Activated gamma-delta T cell treated with anti-CD3 and anti-CD28 coated beads, Interleukin-2, amount 50 U/mL, for 16 hours (primary cell): ENCODE results near the gene COX7A2.

Source experiments
- DNase-seq: peaks from one replicate; pipeline ENCODE4 v3.0.0-alpha.2; 2020; ENCODE audit warnings: low read depth

COX7A2 gene

DNA sequence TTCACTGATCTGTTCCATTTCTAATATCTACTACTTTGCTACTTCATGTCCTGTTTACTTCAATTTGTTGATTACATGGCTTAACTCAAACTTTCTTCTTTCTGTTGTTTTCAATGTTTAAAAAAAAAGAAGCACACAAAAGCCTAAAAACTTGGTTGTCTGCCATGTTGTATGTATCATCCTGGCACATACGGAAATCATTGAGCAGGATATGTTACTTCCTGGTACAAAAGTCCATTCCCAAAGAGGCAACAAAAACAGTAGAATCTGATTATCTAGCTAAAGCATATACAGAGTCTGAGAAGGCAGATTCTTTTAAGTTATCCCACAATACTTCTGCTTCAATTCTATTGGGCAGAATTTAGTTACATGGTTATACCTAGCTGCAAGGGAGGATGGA lies 23.2 kb downstream of the COX7A2 start:
- DNase-seq, result no peak

DNA sequence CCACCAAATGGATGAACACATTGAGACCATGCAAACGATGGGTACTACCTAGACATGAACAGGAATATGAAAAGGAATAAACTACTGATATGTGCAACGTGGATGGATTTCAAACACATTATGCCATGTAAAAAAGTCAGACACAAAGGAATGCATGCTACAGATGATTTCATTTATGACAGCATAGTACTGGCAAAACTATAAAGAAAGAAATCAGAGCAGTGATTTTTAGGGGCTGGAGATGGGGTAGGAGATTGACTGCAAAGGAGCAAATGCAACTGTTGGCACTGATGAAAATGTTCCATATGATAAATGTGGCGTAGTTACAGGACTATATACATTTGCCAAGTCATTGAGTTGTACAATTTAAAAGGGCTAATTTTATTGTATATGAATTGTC lies 24.3 kb downstream of the COX7A2 start:
- DNase-seq, result no peak

DNA sequence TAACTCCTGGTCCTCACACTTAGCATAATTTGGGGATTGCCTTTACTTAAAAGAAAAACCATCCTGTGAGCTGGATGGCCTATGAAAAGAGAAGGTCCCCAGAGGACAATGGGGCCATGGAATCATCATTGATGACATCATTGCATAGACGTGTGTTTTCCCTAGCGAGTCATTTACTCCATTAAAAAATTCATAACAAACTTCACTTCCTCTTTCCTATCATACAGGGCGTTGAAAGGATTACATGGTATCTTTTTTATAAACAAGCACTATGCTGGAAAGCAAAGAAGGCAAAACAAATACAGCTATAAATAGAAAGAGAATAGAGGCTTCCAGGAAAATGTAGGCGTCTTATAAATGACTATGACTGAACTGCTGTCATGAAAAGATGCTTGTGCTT lies 26.4 kb downstream of the COX7A2 start:
- no peak for DNase-seq

DNA sequence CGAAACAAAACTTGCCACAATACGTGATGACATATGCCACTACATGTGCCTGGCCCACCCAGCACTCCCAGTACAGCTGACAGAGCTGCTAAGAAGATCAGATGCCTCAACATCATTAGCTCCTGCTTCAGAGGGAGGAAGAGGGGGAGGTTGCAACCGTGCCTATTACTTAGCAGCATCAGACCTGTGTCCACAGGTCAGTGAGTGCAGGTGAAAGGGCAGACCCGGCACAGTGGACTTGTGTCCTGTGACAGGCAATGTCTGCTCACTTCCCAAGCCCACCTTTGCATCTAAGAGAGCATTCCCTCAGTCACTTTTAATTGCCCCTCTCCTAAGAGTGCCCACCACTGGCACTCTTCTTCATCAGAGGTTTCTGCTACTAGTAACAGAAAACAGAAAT lies 28.3 kb downstream of the COX7A2 start:
- DNase-seq, result no peak

DNA sequence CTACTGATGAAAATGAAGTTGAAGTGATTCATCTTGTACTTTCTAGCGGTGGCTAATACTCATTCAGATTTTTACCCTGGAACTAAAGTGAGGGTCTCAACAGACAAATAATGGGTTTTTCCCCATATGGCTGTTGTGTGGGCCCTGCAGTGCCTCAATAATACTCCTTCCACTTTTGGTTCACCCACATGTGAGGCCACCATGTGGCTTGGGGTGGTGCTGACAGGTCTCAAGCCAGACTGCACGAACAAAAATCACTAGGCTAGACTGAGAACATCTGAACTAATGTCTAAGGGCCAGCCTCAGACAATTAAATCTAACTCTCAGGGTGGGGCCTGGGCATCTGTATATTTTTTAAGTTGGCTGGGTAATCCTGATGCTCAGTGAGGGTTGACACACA lies 29.9 kb downstream of the COX7A2 start:
- no peak for DNase-seq

DNA sequence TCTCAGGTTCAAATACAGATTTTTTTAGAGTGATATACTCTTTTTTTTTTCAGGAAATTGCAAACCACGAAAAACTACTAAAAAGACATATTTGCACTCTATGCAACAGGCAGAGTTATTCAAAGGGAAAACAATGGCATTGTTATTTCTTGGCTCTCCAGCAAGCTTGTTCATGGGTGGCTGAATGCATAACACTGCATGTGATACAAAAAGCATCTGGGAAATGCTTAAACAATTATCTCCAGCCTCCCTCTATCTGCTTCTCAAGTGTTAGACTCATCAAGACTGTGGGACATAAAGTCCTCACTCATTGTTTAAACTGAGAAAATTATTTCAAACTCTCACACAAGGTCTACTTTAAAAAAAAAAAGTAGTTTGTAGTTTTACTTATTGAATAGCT lies 30.5 kb downstream of the COX7A2 start:
- DNase-seq, result no peak

DNA sequence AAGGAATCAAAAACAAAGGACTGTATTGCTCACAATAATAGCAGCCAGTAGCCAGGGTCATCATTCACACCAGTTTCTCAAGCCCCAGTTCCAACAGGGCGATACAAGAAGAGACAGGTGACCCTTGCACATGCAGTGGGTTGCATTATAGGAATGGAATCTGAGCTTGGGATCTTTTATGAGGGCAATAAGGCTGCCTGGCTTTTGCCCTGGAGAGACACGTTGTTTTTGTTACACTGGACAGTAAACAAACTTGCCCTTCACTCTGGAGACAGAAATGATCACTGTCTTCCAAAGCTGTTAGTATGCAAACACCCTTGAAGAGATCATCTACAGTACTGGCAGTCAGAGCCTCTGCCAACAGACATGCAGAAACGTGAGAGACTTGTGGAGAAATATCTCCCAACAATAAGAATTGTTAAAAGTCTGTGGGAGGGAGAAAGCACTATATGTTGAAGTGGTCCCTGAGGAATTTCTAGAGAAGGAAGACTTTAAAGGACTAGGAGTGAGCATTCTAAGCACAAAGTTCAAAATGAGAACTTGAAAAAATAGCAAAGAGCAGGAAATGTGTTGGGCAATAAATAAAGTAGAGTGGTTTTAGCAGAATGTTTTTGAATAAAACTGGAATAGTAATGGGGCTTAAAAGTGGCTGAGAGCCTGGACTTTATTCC lies 31.5 kb downstream of the COX7A2 start:
- DNase-seq, result no peak

DNA sequence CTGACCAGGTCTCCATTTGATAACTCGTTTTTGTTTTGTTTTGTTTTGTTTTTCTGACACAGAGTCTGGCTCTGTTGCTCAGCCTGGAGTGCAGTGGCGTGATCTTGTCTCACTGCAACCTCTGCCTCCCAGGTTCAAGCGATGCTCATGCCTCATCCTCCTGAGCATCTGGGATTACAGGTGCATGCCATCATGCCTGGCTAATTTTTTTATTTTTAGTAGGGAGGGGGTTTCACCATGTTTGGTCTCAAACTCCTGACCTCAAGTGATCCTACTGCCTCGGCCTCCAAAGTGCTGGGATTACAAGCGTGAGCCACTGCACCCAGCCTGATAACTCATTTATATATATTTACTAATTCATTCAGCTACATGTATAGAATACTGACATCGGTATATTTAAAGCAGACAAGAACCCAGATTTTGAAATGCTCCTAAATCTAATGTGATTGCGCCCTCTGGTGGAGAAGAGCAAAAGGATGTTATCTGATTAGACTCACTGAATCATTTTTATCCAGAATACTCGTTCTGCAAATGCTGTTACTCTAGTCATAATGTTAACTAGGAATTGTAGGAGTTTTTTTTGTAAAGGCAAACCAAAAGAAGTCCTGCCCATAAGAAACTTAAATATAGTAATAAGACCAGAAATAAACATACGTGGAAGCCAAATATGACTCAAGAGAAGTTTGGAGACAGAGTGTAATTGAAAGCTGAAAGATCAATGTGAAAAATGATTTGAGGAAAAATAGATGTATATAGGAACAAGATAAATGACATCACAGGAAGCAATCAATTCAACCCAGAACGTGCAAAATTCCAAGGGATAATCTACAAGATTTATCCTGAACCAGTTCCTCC lies 32.5 kb downstream of the COX7A2 start:
- peak; percentile 41 for DNase-seq

DNA sequence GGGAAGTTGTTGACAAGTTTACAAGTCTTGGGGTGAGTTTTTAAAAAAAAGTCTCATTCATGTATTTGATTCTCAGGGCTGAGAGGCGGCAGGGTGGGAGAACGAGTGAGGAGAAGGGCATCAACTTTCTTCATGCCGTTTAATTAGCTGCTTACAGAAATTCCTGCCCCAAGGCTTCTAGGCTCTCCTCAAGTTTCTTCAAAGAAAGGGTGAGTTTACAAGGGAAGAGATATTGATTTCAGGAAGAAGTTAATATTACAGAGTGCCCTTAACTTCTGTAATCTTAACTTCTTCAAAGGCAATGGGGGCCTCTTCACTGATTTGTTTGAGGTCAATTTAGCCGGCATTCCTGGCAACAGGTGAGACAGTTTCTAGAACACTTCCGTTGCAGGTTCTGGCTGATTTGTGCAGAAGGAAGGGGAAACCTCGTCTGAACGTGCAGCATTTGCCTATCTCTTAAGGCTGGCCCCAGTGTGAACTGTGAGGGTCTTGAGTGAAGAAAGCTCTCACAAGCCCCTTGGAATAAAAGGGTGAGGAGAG lies 34.3 kb downstream of the COX7A2 start:
- no peak for DNase-seq

DNA sequence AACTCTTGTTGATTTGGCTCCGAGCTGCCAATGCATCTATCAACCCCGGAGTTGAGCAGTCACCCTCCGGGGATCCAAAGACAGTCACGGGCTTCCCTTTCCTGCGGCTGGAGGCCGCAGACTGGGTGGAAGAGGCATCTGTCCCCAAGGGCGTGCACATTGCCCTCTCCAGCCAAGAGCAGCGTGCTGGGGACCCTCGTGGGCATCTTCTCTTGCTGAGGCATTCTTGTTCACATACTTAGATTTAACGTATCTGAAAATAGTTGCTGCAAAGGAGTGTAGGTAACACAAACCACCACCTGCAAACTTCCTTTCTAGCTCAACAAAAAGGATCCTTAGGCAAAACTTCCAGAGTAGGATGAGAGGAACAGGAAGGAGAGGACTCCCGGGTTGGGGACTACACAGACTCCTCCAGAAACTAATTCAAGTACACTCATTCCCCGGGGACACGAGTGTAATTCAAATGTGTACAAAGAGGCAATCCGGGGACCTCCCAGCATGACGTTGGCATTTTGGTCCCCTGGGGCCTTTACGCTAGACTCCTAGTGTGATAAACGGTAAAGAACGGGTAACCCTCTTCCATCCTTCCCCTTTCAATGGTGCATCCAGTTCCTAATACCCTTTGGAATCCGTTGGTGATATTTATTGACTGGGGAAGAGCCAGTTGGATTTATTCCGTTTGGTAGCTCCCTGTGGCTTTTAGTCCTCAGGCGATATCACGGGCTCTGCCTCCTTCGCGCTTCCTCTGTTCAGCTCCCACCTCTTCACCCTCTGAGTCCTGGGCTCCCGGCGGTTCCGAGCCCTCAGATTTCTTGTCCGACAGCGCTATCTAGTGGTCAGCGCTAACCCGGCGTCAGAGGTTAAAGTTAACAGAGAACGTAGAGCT lies 35.1 kb downstream of the COX7A2 start:
- DNase-seq, result peak; percentile 67

DNA sequence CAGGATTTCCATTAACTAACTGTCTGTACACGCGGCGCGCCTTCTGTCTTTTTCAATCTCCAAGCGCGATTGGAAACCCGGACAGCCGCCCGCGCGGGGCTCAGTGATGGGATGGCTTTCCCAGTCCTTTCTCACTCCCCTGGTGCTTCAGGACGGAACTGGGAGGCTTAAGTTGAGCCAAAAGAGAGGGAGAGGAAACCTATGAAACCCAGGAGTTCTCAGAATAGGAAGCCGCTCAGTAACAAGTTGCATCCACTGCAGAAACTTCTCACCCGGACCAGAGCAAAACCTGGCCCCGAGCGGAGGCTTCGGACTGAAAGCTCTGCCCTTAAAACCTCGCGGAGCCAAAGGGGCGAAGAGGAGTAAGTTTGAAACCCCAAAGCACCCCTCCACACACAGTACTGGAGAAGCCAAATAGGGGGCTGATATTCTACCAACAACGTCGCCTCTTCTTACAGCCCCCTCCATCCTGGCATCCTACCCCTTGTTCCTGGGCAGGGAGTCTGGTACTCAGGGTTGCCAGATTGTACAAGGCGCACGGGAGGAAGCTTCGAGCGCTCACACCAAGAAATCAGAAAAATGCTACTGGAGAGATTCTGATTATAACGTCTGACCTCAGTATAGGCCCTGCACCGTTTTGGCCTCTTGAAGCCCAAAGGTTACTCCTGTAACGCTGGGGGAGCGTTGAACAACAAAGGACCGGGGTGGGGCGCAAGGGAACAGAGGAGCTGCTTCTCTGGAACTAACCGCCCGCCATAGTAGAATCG lies 36.8 kb downstream of the COX7A2 start:
- DNase-seq, result no peak

DNA sequence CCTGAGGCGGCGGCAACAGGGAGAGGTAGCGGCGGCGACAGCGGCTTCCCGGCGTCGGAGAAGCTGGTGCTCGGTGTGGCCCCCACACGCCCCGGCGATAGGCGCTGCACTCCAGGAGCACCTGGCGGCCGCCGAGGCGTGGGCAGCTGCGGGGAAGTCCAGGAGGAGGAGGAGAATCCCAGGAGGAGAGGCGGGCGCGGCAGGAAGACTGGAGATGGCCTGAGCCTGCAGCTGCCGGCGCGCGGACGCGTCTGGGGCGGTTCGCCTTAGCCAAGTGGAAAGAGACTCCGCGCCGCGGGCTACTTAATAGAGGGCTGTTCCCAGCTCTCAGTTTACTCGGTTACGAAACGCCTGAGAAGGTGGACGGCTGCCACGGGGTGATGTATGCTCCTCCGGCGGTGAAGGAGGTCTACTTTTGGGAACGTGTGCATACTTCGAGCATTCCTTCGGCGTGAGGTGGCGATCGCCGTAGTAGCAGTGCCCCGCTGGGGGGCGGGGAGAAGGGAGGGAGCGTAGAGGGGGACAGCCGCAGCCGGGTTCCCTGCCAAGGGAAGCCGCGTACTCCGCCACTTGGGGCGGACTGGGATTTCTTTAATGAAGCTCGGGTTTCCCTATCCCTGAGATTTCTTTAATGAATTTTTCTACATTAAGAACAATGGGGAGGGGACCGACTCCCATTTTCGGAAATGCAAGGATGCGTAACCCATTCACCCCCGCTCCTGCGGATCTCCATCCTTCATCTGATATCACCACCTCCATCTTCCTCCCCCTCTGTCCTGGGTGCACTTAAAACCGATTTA lies 37.6 kb downstream of the COX7A2 start, which contains the start of gene COL12A1:
Gene COL12A1 (minus strand): TSS at position 278 of the 800 bp plus-strand sequence. CDS start 3,261 bp downstream, outside the sequence.
- DNase-seq, result no peak

DNA sequence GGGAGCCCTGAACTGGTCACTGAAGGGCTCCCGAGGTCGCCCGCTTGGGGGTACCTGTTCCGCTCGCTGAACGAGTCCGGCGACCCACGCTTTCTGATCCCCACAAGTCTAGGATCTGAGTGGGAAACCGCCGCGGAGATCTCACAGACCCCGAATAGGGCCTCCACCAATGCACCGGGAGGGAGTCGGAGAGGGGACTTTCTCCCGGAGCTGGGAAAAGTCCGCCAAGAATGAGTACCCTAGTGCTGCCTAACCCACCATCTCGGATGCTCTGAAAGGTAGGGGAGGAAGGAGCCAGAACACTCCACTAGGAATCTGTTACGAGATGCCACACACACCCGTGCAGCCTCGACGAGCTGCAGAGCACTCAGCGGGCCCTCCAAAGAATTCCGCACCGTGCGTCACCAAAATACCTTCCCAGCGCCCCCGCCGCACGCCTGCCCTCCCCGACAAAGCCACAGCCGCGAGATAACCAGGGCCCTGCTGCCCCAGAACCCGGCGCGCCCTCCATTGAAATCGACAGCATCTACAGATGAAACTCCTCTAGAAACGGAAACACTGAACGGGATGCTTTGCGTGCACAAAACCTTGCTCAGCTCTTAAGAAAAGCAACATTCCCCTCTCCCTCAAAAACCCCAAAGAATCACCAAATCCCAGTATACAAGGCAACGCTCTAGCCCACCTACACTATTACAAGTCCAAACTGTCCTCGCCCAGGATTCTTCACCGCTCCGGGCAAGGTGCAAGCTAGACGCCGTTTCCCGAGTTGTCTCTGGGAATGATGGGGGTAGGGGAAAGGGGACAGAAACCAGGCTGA lies 38.4 kb downstream of the COX7A2 start:
- DNase-seq, result no peak

DNA sequence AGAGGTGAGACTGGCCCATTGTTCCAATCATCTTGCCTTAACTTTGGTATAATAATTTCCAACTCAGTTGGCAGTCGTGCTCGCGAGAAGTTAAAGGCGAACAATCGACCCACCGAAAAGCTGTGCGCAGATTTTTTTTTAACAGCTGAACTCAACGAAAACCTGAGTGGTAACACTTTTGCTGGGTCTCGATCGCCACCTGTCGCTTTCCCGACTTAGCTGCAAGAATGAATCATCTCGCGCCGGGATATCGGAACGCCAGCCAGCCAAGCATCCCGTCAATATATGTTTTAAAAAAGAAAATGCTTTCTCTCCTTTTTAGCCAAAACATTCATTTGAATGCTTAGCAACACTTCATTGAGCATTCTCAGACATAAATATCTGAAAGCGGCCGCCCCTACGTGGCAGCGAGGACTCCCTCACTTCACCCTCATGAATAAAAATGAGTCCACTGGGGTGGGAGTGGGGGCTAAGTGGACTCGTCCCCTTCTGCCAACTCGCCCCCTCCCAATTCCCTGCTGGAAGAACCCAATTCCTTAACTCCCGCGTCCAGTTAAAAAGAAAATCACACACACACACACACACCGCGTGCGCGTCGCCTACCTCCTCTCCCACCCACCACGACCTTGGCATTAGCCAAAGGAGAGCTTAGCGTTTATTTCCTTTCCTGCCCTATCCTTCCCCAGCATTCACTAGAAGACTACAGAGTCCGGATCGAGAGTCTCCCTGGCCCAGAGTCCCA lies 39.2 kb downstream of the COX7A2 start:
- DNase-seq, result no peak

DNA sequence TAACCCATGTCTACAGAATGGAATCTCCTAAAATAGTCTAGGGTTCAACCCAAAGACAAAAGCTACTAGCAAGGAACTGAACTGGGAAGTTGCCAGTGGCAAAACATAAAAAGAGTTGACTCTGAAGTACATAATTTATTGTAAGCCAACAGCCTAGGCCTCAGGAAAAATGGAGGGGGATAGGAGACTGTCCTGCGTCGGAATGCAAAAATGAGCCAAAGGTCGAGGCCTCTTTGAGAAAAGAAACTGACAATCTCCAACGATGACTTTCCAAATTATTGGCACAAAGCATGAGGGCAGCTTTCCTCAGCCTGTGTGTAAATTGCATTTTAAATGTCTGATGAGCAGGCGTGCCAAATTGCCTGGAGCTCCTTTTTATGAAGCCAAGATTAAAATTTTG lies 39.9 kb downstream of the COX7A2 start:
- DNase-seq, result no peak

DNA sequence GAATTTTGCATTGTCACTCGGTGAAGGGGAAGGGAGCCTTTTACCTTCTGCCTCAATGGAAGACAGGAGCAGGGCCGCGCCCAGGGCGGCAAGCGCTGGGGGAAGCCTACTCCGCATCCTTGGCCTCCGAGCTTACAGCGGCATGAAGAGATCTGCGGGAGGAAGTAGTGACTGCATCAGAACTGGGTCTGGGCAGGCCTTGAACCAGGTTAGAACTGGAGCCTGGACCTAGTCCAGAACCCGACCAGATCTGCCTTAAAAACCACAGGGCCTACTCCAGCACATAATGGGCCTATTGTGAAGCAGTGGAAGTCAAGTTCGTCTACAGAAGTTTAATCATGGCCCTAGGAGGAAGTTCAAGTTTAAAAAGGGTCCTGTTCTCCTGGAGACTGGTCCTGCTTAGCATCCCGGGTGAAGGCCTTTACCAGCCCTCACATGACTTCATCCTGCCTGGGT lies 40.9 kb downstream of the COX7A2 start:
- DNase-seq, result no peak

DNA sequence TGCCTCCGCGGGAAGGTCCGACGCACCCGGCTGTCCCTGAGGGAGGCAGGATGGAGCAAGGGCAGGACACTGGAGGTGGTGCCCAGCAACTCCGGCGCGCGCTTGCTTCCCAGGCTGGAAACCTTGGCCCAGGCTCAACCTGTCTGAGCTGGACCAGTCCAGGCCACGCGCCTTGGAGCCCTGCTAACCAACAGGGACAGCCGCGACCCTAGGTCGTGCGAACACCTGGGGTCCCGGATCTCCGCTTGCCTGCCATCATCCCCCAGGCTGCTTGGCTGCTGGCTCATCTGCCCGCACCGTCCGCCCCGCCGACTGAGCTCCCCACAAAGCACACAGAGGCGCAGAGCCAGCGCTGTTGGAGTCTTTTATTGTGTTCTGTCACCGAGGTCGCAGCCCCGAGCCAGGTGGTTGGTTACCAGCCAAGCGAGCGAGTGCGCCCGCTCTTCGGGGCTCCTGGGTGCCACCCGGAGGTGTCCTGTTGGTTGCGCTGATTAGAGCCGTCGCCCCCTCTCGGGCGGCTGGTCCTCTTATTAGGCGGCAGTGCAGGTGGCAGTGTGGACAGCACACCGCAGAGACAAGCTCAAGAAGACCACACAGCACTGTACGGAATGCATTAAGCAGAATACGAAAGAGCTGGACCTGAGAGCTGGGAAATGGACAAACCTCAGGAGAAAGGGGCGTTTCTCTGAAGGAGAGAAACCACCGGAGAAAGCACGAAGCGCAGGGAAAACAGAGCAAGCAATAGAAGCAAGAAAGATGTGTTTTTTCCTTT lies 41.5 kb downstream of the COX7A2 start:
- DNase-seq, result no peak

DNA sequence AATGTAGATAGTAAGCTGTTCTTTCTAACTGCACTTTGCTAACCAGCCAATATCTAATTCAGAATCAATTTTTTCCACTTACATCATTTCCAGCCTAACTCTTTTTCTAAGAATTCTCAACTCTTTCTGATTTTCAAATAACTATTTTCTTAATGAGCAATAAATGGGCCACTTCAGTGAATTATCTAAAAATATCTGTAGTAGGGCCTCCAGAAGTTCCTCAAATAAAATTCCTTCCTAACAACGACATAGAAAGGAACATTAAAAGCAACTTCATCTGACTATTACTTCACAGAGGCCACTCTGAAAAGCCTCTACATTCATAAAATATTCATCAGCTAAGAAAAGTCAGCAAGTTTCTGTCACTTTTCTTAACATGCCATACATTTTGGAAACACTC lies 42.6 kb downstream of the COX7A2 start:
- DNase-seq, result no peak
